HepG2 (cell line): ENCODE results near the gene PRCP. TPM values are rescaled to one million over a fixed set of nuclear protein-coding genes. Genes with fewer than 3 reads are reported as not detected.

Experiments
- ADNP ChIP-seq: sonication (generic); formaldehyde crosslinking; IDR thresholded peaks from 2 replicates; pipeline ENCODE4 v1.4.0; 2020; ENCODE audit warnings: missing genetic modification reagents
- ARID2 ChIP-seq: sonication (generic); formaldehyde crosslinking; IDR thresholded peaks from 2 replicates; pipeline ENCODE4 v1.8.1; 2022; ENCODE audit warnings: mild to moderate bottlenecking, missing genetic modification reagents, borderline replicate concordance
- CEBPG ChIP-seq: IDR thresholded peaks from 2 replicates; pipeline ENCODE4 v1.6.1; 2016
- CTCF ChIP-seq: sonication (generic); formaldehyde crosslinking; IDR thresholded peaks from 2 replicates; pipeline ENCODE4 v1.5.0; 2020; ENCODE audit warnings: mild to moderate bottlenecking, missing genetic modification reagents, moderate library complexity
- DDIT3 ChIP-seq: sonication (generic); formaldehyde crosslinking; IDR thresholded peaks from 2 replicates; pipeline ENCODE4 v1.4.0; 2020; ENCODE audit warnings: mild to moderate bottlenecking, missing genetic modification reagents
- ETS1 ChIP-seq: sonication (generic); formaldehyde crosslinking; IDR thresholded peaks from 2 replicates; pipeline ENCODE4 v1.4.0; 2020; ENCODE audit warnings: missing genetic modification reagents
- JUND ChIP-seq: sonication (generic); formaldehyde crosslinking; IDR thresholded peaks from 2 replicates; pipeline ENCODE4 v1.8.0; 2022; ENCODE audit warnings: mild to moderate bottlenecking, missing genetic modification reagents
- KAT7 ChIP-seq: IDR thresholded peaks from 2 replicates; pipeline ENCODE4 v1.6.1; 2018; ENCODE audit warnings: borderline replicate concordance, missing compliant biosample characterization
- RAD21 ChIP-seq: fragments of 450-650 bp; formaldehyde crosslinking; IDR thresholded peaks from 2 replicates; pipeline ENCODE4 v1.5.0; 2020; ENCODE audit warnings: mild to moderate bottlenecking
- RFX5 ChIP-seq: IDR thresholded peaks from 2 replicates; pipeline ENCODE4 v1.6.1; 2011; ENCODE audit warnings: low read depth, low read length, improper control_type of control experiment
- SP1 ChIP-seq, 2 experiments: fragments of 450-650 bp in 1 of 2; sonication (generic) in 1 of 2; formaldehyde crosslinking in 1 of 2; IDR thresholded peaks; 2 replicates each; pipeline versions ENCODE4 v1.4.0 to v1.6.1; 2016 to 2020; ENCODE audit warnings: missing genetic modification reagents in 1 of 2
- SP5 ChIP-seq: IDR thresholded peaks from 2 replicates; pipeline ENCODE4 v1.6.1; 2016; ENCODE audit warnings: low read depth, borderline replicate concordance
- SPEN ChIP-seq: sonication (generic); formaldehyde crosslinking; IDR thresholded peaks from 2 replicates; pipeline ENCODE4 v1.5.1; 2020; ENCODE audit warnings: low read depth, mild to moderate bottlenecking, missing genetic modification reagents
- THAP11 ChIP-seq: IDR thresholded peaks from 2 replicates; pipeline ENCODE4 v1.6.1; 2016; ENCODE audit warnings: missing biosample characterization, missing genetic modification reagents
- THYN1 ChIP-seq: sonication (generic); formaldehyde crosslinking; IDR thresholded peaks from 2 replicates; pipeline ENCODE4 v1.8.1; 2023; ENCODE audit warnings: low read depth, mild to moderate bottlenecking, moderate library complexity, missing genetic modification reagents, borderline replicate concordance
- ZNF280B ChIP-seq: sonication (generic); formaldehyde crosslinking; IDR thresholded peaks from 2 replicates; pipeline ENCODE4 v1.5.0; 2020; ENCODE audit warnings: missing genetic modification reagents, mild to moderate bottlenecking, borderline replicate concordance
- ZNF337 ChIP-seq: sonication (generic); formaldehyde crosslinking; IDR thresholded peaks from 2 replicates; pipeline ENCODE4 v1.5.1; 2020; ENCODE audit warnings: missing genetic modification reagents, low read depth, mild to moderate bottlenecking, borderline replicate concordance
- ZNF501 ChIP-seq: sonication (generic); formaldehyde crosslinking; IDR thresholded peaks from 2 replicates; pipeline ENCODE4 v1.5.1; 2020; ENCODE audit warnings: mild to moderate bottlenecking, moderate library complexity, missing genetic modification reagents
- ZNF580 ChIP-seq: IDR thresholded peaks from 2 replicates; pipeline ENCODE4 v1.6.1; 2016; ENCODE audit warnings: low read depth, borderline replicate concordance
- ZNF629 ChIP-seq: sonication (generic); formaldehyde crosslinking; conservative IDR thresholded peaks from 2 replicates; pipeline ENCODE4 v1.5.0; 2020; ENCODE audit warnings: missing genetic modification reagents
- ZNF691 ChIP-seq: sonication (generic); formaldehyde crosslinking; IDR thresholded peaks from 2 replicates; pipeline ENCODE4 v1.4.0; 2020; ENCODE audit warnings: missing genetic modification reagents, low read depth, mild to moderate bottlenecking, borderline replicate concordance
- polyA plus RNA-seq, 8 experiments: library from polyadenylated mRNA; depleted of rRNA in 3 of 8; stranded (reverse) in 7 of 8; unstranded in 1 of 8; fragments of >200 nt; fragmentation: Illumina TruSeq in 4 of 8; extraction: Trizol in 4 of 8; gene quantifications; 2 replicates each; pipeline versions ENCODE4 v1.2.1 to v1.2.3, GENCODE V29; 2011 to 2016; ENCODE audit warnings: low read depth in 4 of 8, missing spikeins in 1 of 8, mixed read lengths in 1 of 8; ENCODE audit not compliant: insufficient read depth in 1 of 8
- total RNA-seq, 5 experiments: library from RNA; depleted of rRNA; stranded (reverse); fragments of >200 nt; fragmentation: Illumina TruSeq; extraction: Trizol; gene quantifications; 2 replicates each; pipeline ENCODE4 v1.2.3, GENCODE V29; 2016; ENCODE audit warnings: low read depth in 1 of 5

The PRCP gene
- total and polyA plus RNA-seq, 2 of the 13 experiments (the other 11 are each of a cell fraction or from before 2014, with no cell fraction given): 84.2 to 105 TPM

GRCh38 chr11:82900277-82901164, at the start of gene PRCP (continued):
- TF ChIP-seq SP1 (IDR thresholded peaks at IDR 0.05) (no peak), SP1 (CRISPR knock-in tag; IDR thresholded peaks at IDR 0.05) (peak; percentile 54; the same call in 1 of the 2 replicates), ADNP (CRISPR knock-in tag) (no peak), ZNF280B (peak; percentile 30; the same call in 1 of the 2 replicates), JUND (CRISPR knock-in tag) (peak; percentile 52; the same call in 1 of the 2 replicates), RFX5 (no peak), ETS1 (CRISPR knock-in tag) (no peak), CTCF (CRISPR knock-in tag) (peak; percentile 42; the same call in 1 of the 2 replicates), ZNF580 (CRISPR knock-in tag) (0 out of 2 replicates have a peak, but pooled peaks have one; percentile 26), ZNF691 (CRISPR knock-in tag) (peak; percentile 80; the same call in 1 of the 2 replicates), ARID2 (CRISPR knock-in tag) (peak; percentile 55; the same call in 1 of the 2 replicates), RAD21 (CRISPR knock-in tag) (peak; percentile 44; the same call in 1 of the 2 replicates), ZNF501 (CRISPR knock-in tag) (peak; percentile 90), ZNF629 (peak; percentile 97), ZNF337 (CRISPR knock-in tag) (no peak), DDIT3 (no peak), THAP11 (CRISPR knock-in tag) (peak; percentile 61; the same call in 1 of the 2 replicates), SPEN (CRISPR knock-in tag) (no peak; the same call in 1 of the 2 replicates), THYN1 (CRISPR knock-in tag) (0 out of 2 replicates have a peak, but pooled peaks have one; percentile 44), KAT7 (CRISPR knock-in tag) (peak; percentile 60), SP5 (peak; percentile 89), CEBPG (CRISPR knock-in tag) (peak; percentile 83)
